ENCODE measurements around the gene FMNL3. TPM values are rescaled to one million over a fixed set of nuclear protein-coding genes. Genes with fewer than 3 reads are reported as not detected.

FMNL3 gene
- polyA plus RNA-seq, 1 of the 3 experiments (the other 2 are of a cell fraction), result 10.2 TPM

DNA sequence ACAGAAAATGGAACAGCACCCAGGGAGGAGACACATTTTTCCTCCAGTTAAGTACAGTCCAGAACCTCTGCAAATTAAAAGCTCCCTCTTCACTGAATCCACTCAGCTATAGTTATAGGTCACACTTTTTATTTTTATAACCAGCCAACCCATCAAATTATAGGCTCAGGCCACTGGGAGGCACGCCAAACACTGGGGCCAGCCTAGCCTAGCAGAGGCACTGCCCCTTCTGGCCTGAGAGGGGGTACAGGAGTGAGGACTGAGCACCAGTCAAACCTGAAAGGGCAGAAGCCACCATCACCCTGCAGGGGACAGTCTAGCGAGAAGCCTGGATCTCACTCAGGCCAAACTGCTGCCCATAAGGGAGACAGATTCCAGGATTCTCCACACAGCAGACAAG, 19.3 kb downstream of the FMNL3 start:
- Histone ChIP-seq H3K36me3 (replicated peaks in 1 of 2; ENCODE audit: control insufficient read depth in 1 of 2, insufficient read depth in 2 of 2, low read length in 1 of 2) (no peaks in the 10 kb centered on the region), H3K9ac (no peak overlapping the region), H3K4me3 (ENCODE audit: low read depth in 2 of 2, low read length in 1 of 2) (no peak overlapping the region), H3F3A (replicated peaks; ENCODE audit: insufficient read depth) (no peaks in the 10 kb centered on the region), H2AFZ (ENCODE audit: low read depth) (no peak overlapping the region), H3K4me2 (no peak overlapping the region), H3K79me2 (ENCODE audit: insufficient read depth) (peaks cover 98% of the 10 kb centered on the region), H3K27ac (ENCODE audit: low read depth in 2 of 2, low read length in 1 of 2) (no peak overlapping the region), H3K9me3 (no peaks in the 10 kb centered on the region), H3K9me2 (no peaks in the 10 kb centered on the region), H3K4me1 (ENCODE audit: control insufficient read depth in 1 of 2, insufficient read depth in 2 of 2, low read depth in 1 of 2, low read length in 1 of 2) (peaks cover 2 to 12% of the 10 kb centered on the region in 2 experiments; a peak in 2 of 4 replicates), H3K27me3 (ENCODE audit: insufficient read depth) (no peaks in the 10 kb centered on the region), H4K20me1 (ENCODE audit: insufficient read depth) (peaks cover 71% of the 10 kb centered on the region)
- TF ChIP-seq EP300 (IDR thresholded peaks at IDR 0.05; ENCODE audit: borderline replicate concordance in 1 of 2, low read depth in 1 of 2, low read length in 1 of 2), result no peak
- TF ChIP-seq RCOR1 (IDR thresholded peaks at IDR 0.05; ENCODE audit: low read length), result no peak
- TF ChIP-seq, protein P1, sequence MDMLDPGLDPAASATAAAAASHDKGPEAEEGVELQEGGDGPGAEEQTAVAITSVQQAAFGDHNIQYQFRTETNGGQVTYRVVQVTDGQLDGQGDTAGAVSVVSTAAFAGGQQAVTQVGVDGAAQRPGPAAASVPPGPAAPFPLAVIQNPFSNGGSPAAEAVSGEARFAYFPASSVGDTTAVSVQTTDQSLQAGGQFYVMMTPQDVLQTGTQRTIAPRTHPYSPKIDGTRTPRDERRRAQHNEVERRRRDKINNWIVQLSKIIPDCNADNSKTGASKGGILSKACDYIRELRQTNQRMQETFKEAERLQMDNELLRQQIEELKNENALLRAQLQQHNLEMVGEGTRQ (IDR thresholded peaks at IDR 0.05; ENCODE audit: borderline replicate concordance, low read depth, low read length), result no peak
- TF ChIP-seq, protein P2, sequence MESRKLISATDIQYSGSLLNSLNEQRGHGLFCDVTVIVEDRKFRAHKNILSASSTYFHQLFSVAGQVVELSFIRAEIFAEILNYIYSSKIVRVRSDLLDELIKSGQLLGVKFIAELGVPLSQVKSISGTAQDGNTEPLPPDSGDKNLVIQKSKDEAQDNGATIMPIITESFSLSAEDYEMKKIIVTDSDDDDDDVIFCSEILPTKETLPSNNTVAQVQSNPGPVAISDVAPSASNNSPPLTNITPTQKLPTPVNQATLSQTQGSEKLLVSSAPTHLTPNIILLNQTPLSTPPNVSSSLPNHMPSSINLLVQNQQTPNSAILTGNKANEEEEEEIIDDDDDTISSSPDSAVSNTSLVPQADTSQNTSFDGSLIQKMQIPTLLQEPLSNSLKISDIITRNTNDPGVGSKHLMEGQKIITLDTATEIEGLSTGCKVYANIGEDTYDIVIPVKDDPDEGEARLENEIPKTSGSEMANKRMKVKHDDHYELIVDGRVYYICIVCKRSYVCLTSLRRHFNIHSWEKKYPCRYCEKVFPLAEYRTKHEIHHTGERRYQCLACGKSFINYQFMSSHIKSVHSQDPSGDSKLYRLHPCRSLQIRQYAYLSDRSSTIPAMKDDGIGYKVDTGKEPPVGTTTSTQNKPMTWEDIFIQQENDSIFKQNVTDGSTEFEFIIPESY (IDR thresholded peaks at IDR 0.05; ENCODE audit: borderline replicate concordance, low read depth), result no peak
- TF ChIP-seq NFIC (IDR thresholded peaks at IDR 0.05; ENCODE audit: borderline replicate concordance), result no peak
- TF ChIP-seq JUND (IDR thresholded peaks at IDR 0.05), result no peak
- TF ChIP-seq, protein P3, sequence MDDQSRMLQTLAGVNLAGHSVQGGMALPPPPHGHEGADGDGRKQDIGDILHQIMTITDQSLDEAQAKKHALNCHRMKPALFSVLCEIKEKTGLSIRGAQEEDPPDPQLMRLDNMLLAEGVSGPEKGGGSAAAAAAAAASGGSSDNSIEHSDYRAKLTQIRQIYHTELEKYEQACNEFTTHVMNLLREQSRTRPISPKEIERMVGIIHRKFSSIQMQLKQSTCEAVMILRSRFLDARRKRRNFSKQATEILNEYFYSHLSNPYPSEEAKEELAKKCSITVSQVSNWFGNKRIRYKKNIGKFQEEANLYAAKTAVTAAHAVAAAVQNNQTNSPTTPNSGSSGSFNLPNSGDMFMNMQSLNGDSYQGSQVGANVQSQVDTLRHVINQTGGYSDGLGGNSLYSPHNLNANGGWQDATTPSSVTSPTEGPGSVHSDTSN (IDR thresholded peaks at IDR 0.05), result no peak
- TF ChIP-seq MEF2A (IDR thresholded peaks at IDR 0.05; ENCODE audit: borderline replicate concordance, low read depth), result no peak
- no peak for TF ChIP-seq NRF1 (IDR thresholded peaks at IDR 0.05; ENCODE audit: low read depth, low read length)
- TF ChIP-seq, protein P4, sequence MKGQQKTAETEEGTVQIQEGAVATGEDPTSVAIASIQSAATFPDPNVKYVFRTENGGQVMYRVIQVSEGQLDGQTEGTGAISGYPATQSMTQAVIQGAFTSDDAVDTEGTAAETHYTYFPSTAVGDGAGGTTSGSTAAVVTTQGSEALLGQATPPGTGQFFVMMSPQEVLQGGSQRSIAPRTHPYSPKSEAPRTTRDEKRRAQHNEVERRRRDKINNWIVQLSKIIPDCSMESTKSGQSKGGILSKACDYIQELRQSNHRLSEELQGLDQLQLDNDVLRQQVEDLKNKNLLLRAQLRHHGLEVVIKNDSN (IDR thresholded peaks at IDR 0.05; ENCODE audit: borderline replicate concordance, low read depth), result no peak
- no peak for TF ChIP-seq FOXJ3 (CRISPR knock-in tag; IDR thresholded peaks at IDR 0.05)
- no peak for TF ChIP-seq GATA2 (CRISPR knock-in tag; IDR thresholded peaks at IDR 0.05)
- TF ChIP-seq SIN3A (IDR thresholded peaks at IDR 0.05; ENCODE audit: borderline replicate concordance, low read depth, low read length), result no peak
- no peak for TF ChIP-seq TAF1 (IDR thresholded peaks at IDR 0.05; ENCODE audit: borderline replicate concordance, low read depth, low read length)
- POLR2A ChIA-PET, result no interaction called here
- CTCF ChIA-PET, result interaction anchor here (1.7 to 1.8 kb wide), 2 partner anchors 15 to 20 kb away, joined by 6 read pairs; no protein-coding TSS in a partner anchor
- 100% methylated on average over 1 of the region's 2 CpGs for WGBS (ENCODE audit: low lambda C conversion rate)
- DNase-seq, result no peak
